Activated CD8-positive, alpha-beta T cell treated with anti-CD3 and anti-CD28 coated beads for 36 hours (primary cell): ENCODE data around the gene TGIF2. TPM values are rescaled to one million over a fixed set of nuclear protein-coding genes. Genes with fewer than 3 reads are reported as not detected.

ENCODE experiments used
- ATAC-seq: fragments of 200-7000 bp; cut with Tn5 transposase; one replicate; pipeline ENCODE4 v1.10.0; 2021; ENCODE audit warnings: mild to moderate bottlenecking, moderate library complexity
- CTCF ChIA-PET: fragments of 350-600 bp; sonication (Branson Sonifier 250); formaldehyde crosslinking; loops from one replicate; lab custom pipeline; 2021; ENCODE audit warnings: antibody characterized with exemption; lab: Charles Lee
- POLR2A ChIA-PET: fragments of 350-600 bp; sonication (Branson Sonifier 250); formaldehyde crosslinking; loops from one replicate; lab custom pipeline; 2021; ENCODE audit warnings: antibody characterized with exemption; lab: Charles Lee
- DNase-seq: peaks from one replicate; pipeline ENCODE4 v3.0.0-alpha.2; 2020
- H3K27ac Mint-ChIP-seq: one replicate; pipeline ENCODE4 v1.8.0; 2021; ENCODE audit warnings: mild to moderate bottlenecking, mixed read lengths
- H3K27me3 Mint-ChIP-seq: one replicate; pipeline ENCODE4 v1.8.0; 2021; ENCODE audit warnings: mixed read lengths
- H3K36me3 Mint-ChIP-seq: one replicate; pipeline ENCODE4 v1.8.0; 2021; ENCODE audit warnings: low read depth, mixed read lengths
- H3K4me1 Mint-ChIP-seq: one replicate; pipeline ENCODE4 v1.8.0; 2021; ENCODE audit warnings: low read depth, mixed read lengths
- H3K4me3 Mint-ChIP-seq: one replicate; pipeline ENCODE4 v1.8.0; 2021; ENCODE audit warnings: mild to moderate bottlenecking, moderate library complexity, mixed read lengths
- H3K9me3 Mint-ChIP-seq: one replicate; pipeline ENCODE4 v1.8.0; 2021; ENCODE audit warnings: mixed read lengths
- intact Hi-C: fragments of 100-400 bp; cut with micrococcal nuclease; formaldehyde crosslinking; loops from one replicate; pipeline ENCODE4 v1.10.0; 2022
- total RNA-seq, 2 experiments: library from RNA; stranded (reverse); gene quantifications; one replicate each; pipeline ENCODE4 v1.2.3, GENCODE V29; 2021
- TF ChIP-seq, protein P1 (sequence below): fragments of 200-600 bp; IDR thresholded peaks from one replicate; pipeline ENCODE4 v1.8.0; 2022; ENCODE audit warnings: antibody characterized with exemption, mild to moderate bottlenecking

The TGIF2 gene
- total RNA-seq, 2 experiments from 2014 or later = 55.3 to 56.8 TPM

DNA sequence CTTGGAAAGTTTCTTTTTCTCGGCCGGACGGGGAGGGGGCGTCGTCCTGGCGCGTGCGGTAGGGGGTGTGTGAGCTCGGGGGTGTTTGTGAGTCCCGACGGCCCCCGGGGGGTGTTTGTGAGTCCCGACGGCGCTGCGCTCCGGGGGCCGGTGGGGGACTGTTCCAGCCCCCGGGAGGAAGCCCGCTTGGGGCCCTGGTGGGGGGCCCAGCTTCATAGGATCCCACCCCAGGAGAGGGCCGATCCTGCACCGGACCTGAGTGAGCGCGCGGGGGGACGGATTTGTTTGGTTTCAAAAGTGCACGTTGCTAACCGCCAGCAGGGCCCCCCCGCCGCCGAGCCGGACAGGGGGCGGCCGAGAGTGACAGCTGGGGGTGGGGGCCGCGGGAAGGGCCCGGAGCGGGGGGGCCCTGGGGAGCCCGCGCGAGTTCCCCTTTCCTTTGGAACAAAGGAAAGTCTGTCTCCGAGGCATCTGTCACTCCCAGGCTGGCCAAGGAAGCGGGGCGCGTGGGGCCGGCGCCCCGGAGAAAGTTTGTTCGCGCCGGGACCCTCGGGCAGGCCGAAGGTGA lies 485 bp downstream of the TGIF2 start:
- CTCF ChIA-PET = interaction anchor here (1.0 to 3.1 kb wide), 4 partner anchors 16 to 620 kb away, joined by 3 to 17 read pairs (median 4); partner anchors contain the start of genes RAB5IF and SCAND1
- TF ChIP-seq, protein P1, sequence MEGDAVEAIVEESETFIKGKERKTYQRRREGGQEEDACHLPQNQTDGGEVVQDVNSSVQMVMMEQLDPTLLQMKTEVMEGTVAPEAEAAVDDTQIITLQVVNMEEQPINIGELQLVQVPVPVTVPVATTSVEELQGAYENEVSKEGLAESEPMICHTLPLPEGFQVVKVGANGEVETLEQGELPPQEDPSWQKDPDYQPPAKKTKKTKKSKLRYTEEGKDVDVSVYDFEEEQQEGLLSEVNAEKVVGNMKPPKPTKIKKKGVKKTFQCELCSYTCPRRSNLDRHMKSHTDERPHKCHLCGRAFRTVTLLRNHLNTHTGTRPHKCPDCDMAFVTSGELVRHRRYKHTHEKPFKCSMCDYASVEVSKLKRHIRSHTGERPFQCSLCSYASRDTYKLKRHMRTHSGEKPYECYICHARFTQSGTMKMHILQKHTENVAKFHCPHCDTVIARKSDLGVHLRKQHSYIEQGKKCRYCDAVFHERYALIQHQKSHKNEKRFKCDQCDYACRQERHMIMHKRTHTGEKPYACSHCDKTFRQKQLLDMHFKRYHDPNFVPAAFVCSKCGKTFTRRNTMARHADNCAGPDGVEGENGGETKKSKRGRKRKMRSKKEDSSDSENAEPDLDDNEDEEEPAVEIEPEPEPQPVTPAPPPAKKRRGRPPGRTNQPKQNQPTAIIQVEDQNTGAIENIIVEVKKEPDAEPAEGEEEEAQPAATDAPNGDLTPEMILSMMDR = no peak
- intact Hi-C loops = loop anchor here (5.0 kb wide), 1 partner anchor 33 kb away; the partner anchor contains the start of gene RAB5IF
- no peaks in the 10 kb centered on the region for H3K27me3 Mint-ChIP-seq
- H3K9me3 Mint-ChIP-seq = no peaks in the 10 kb centered on the region
- H3K4me3 Mint-ChIP-seq = peak overlapping the region; percentile 89
- peaks cover 35% of the 10 kb centered on the region for H3K4me1 Mint-ChIP-seq
- POLR2A ChIA-PET = interaction anchor here (0.7 to 13.8 kb wide), 7 partner anchors 9 to 620 kb away, joined by 3 to 214 read pairs (median 6); partner anchors contain the start of gene RAB5IF
- peak overlapping the region; percentile 76 for H3K27ac Mint-ChIP-seq
- peak; percentile 49 for DNase-seq
- peaks cover 30% of the 10 kb centered on the region for H3K36me3 Mint-ChIP-seq
- ATAC-seq = no peak

DNA sequence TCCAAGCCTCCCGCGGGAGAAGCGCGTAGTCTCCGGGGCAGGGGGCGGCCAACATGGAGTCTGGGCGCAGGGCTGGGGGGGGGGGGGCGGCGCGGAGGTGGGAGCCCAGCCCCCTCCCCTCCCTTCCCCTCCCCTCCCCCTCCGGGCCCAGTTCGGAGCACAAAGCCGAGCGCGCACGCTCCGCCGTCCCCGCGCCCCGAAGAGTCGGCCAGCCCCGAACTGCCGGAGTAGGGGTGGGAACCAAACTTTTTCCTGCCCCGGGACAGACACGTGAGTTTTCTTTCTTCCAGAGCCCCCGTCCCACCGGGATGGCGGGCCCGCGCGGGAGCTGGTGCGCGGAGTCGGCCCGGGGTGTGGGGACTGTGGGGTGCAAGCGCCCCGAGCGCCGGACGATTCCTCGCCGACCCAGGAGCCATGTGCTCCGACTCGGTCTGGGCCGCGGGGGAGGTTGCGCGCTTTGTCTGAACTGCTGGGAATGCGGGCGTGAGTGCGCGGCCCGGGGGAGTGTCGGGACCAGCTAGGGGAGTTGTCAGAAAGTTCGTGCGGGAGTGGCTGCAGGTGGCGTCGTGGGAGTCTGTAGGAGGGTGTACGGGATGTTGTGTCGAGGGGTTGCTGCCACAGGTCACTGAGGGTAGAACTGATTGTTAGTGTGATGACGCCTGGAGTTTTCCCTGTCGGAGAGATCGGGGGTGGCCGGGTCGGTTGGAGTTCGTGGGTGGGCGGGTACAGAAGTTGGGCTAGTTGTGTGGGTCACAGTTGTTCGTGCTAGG lies 1.2 kb downstream of the TGIF2 start:
- Mint-ChIP-seq H3K27me3 (no peaks in the 10 kb centered on the region), H3K4me1 (peaks cover 36% of the 10 kb centered on the region), H3K9me3 (no peaks in the 10 kb centered on the region), H3K27ac (peak overlapping the region; percentile 96), H3K36me3 (peaks cover 34% of the 10 kb centered on the region), H3K4me3 (peak overlapping the region; percentile 89)
- ATAC-seq (no peak), DNase-seq (peak; percentile 63)
- ChIA-PET POLR2A (interaction anchor here (0.8 to 13.8 kb wide), 9 partner anchors 8 to 621 kb away, joined by 3 to 214 read pairs (median 4); partner anchors contain the start of genes RAB5IF and SLA2), CTCF (interaction anchor here (1.5 to 4.6 kb wide), 5 partner anchors 15 to 38 kb away, joined by 4 to 25 read pairs (median 5); partner anchors contain the start of gene RAB5IF)
- TF ChIP-seq, protein P1 = no peak
- intact Hi-C loops = loop anchor here (5.0 kb wide), 1 partner anchor 33 kb away; the partner anchor contains the start of gene RAB5IF

DNA sequence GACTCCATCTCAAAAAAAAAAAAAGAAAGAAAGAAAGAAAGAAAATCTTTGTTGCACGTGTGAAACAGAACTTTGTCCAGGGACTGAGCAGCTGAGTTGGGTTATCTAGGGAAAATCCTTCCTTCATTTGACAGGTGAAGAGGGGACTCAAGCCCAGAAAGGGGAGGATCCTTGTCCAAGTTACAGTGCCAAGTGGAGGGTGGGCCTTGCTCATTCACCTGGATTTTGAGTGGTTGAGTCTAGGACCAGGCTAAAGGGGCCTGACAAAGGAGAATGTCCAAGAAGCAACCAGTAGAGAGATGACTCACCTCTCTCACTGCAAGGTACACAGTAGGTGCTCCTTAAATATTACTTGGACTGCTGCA lies 2.7 kb downstream of the TGIF2 start:
- Mint-ChIP-seq H3K36me3 (peaks cover 45% of the 10 kb centered on the region), H3K4me1 (peaks cover 45% of the 10 kb centered on the region), H3K27ac (peak overlapping the region; percentile 96), H3K9me3 (no peaks in the 10 kb centered on the region), H3K27me3 (no peaks in the 10 kb centered on the region), H3K4me3 (peak overlapping the region; percentile 89)
- TF ChIP-seq, protein P1 = no peak
- intact Hi-C loops = no loop called here
- no peak for DNase-seq
- ATAC-seq = no peak
- ChIA-PET CTCF (interaction anchor here (1.1 to 4.6 kb wide), 5 partner anchors 13 to 36 kb away, joined by 3 to 25 read pairs (median 5); partner anchors contain the start of gene RAB5IF), POLR2A (interaction anchor here (1.6 to 13.8 kb wide), 3 partner anchors 15 to 68 kb away, joined by 6 to 214 read pairs (median 7); partner anchors contain the start of gene RAB5IF)

DNA sequence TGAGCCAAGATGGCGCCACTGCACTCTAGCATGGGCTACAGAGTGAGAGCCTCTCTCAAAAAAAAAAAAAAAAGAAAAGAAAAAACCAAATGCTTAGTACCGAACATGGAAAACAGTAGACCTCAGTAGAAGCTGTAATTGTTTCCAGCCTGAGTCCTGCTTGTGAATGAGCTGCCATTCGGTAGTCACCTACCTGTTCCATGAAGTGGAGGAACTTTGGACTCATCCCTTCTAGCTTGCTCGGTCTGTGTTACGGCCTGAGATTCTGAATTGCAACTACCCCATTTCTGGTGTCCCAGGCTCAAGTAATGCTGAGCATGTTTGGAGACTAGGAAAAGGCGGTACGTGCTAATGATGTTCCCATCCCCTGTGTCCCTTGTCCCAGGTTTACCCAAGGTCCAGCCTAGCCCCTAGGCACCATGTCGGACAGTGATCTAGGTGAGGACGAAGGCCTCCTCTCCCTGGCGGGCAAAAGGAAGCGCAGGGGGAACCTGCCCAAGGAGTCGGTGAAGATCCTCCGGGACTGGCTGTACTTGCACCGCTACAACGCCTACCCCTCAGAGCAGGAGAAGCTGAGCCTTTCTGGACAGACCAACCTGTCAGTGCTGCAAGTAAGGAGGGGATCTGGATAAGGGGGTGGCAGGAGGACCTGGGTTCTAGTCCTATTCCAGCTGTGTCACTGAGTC lies 5.1 kb downstream of the TGIF2 start:
- Mint-ChIP-seq H3K4me1 (peaks cover 46% of the 10 kb centered on the region), H3K9me3 (no peaks in the 10 kb centered on the region), H3K27ac (peak overlapping the region; percentile 52), H3K27me3 (no peaks in the 10 kb centered on the region), H3K36me3 (peaks cover 60% of the 10 kb centered on the region), H3K4me3 (no peak overlapping the region)
- intact Hi-C loops = no loop called here
- ChIA-PET POLR2A (interaction anchor here (2.4 to 13.8 kb wide), 2 partner anchors 13 to 27 kb away, joined by 7 to 214 read pairs; partner anchors contain the start of gene RAB5IF), CTCF (interaction anchor here (0.6 to 4.6 kb wide), 4 partner anchors 11 to 27 kb away, joined by 3 to 25 read pairs (median 4); partner anchors contain the start of gene RAB5IF)
- ATAC-seq = no peak
- TF ChIP-seq, protein P1 = no peak
- DNase-seq = no peak
